GM23338 (cell line): ENCODE results near the gene CACUL1. TPM values are rescaled to one million over a fixed set of nuclear protein-coding genes. Genes with fewer than 3 reads are reported as not detected.

Source experiments
- ATAC-seq: fragments of 200-7000 bp; cut with Tn5 transposase; 3 replicates; pipeline ENCODE4 v1.9.1; 2020
- DNase-seq: peaks from one replicate; pipeline ENCODE4 v3.0.0-alpha.2; 2015; ENCODE audit warnings: low spot score
- H2AFZ ChIP-seq: fragments of 200-600 bp; sonication (generic); 2 replicates; pipeline ENCODE4 v1.8.0; 2016; ENCODE audit warnings: antibody characterized with exemption, mild to moderate bottlenecking, moderate library complexity
- H3F3A ChIP-seq: fragments of 200-600 bp; sonication (generic); replicated peaks from 2 replicates; pipeline ENCODE4 v1.8.0; 2017; ENCODE audit warnings: antibody characterized with exemption, mixed run types, low read depth
- H3K27ac ChIP-seq: fragments of 200-600 bp; sonication (generic); 2 replicates; pipeline ENCODE4 v1.6.1; 2016; ENCODE audit warnings: low read depth
- H3K27me3 ChIP-seq: fragments of 200-600 bp; sonication (generic); 2 replicates; pipeline ENCODE4 v1.8.0; 2016; ENCODE audit warnings: mild to moderate bottlenecking, mixed run types, moderate library complexity; ENCODE audit not compliant: insufficient read depth
- H3K36me3 ChIP-seq: fragments of 200-600 bp; sonication (generic); 2 replicates; pipeline ENCODE4 v1.8.0; 2016; ENCODE audit warnings: mild to moderate bottlenecking; ENCODE audit not compliant: insufficient read depth
- H3K4me1 ChIP-seq: fragments of 200-600 bp; sonication (generic); 2 replicates; pipeline ENCODE4 v1.8.0; 2016; ENCODE audit warnings: mild to moderate bottlenecking, moderate library complexity; ENCODE audit not compliant: insufficient read depth
- H3K4me2 ChIP-seq: fragments of 200-600 bp; sonication (generic); 2 replicates; pipeline ENCODE4 v1.7.1; 2017; ENCODE audit warnings: mixed run types
- H3K4me3 ChIP-seq: fragments of 200-600 bp; sonication (generic); 2 replicates; pipeline ENCODE4 v1.6.1; 2016; ENCODE audit warnings: mixed run types
- H3K79me2 ChIP-seq: fragments of 200-600 bp; sonication (generic); replicated peaks from 2 replicates; pipeline ENCODE4 v1.8.0; 2017; ENCODE audit warnings: mild to moderate bottlenecking; ENCODE audit not compliant: insufficient read depth
- H3K9me2 ChIP-seq: fragments of 200-600 bp; sonication (generic); 2 replicates; pipeline ENCODE4 v1.8.0; 2017; ENCODE audit not compliant: insufficient read depth
- H4K20me1 ChIP-seq: fragments of 200-600 bp; sonication (generic); replicated peaks from 2 replicates; pipeline ENCODE4 v1.8.0; 2017; ENCODE audit warnings: mild to moderate bottlenecking; ENCODE audit not compliant: insufficient read depth
- H3K27ac Mint-ChIP-seq: 2 replicates; pipeline ENCODE4 v1.8.0; 2020; ENCODE audit warnings: inconsistent platforms, mild to moderate bottlenecking, moderate library complexity, mixed read lengths
- H3K27me3 Mint-ChIP-seq: 3 replicates; pipeline ENCODE4 v1.8.0; 2022; ENCODE audit warnings: low read depth, mild to moderate bottlenecking, moderate library complexity, mixed read lengths, inconsistent platforms; ENCODE audit not compliant: insufficient read depth, poor library complexity
- H3K36me3 Mint-ChIP-seq: 3 replicates; pipeline ENCODE4 v1.8.0; 2021; ENCODE audit warnings: low read depth, mild to moderate bottlenecking, inconsistent platforms, moderate library complexity, mixed read lengths
- H3K4me1 Mint-ChIP-seq: 3 replicates; pipeline ENCODE4 v1.8.0; 2020; ENCODE audit warnings: mild to moderate bottlenecking, inconsistent platforms, mixed read lengths
- H3K4me3 Mint-ChIP-seq: 3 replicates; pipeline ENCODE4 v1.8.0; 2021; ENCODE audit warnings: moderate library complexity, mild to moderate bottlenecking, inconsistent platforms, mixed read lengths
- H3K9me3 Mint-ChIP-seq: 3 replicates; pipeline ENCODE4 v1.8.0; 2020; ENCODE audit warnings: moderate library complexity, mild to moderate bottlenecking, inconsistent platforms, mixed read lengths
- CREB1 ChIP-seq: fragments of 250-450 bp; sonication (Bioruptor Pico); IDR thresholded peaks from 2 replicates; pipeline ENCODE4 v1.5.0; 2020; ENCODE audit warnings: low read depth, mild to moderate bottlenecking, moderate library complexity
- EZH2 ChIP-seq: fragments of 200-600 bp; sonication (generic); IDR thresholded peaks from one replicate; pipeline ENCODE4 v1.8.0; 2017; ENCODE audit warnings: antibody characterized with exemption, mild to moderate bottlenecking, low read depth; ENCODE audit not compliant: unreplicated experiment
- EZH2phosphoT487 ChIP-seq: fragments of 200-600 bp; sonication (generic); IDR thresholded peaks from one replicate; pipeline ENCODE4 v1.8.1; 2018; ENCODE audit warnings: antibody characterized with exemption; ENCODE audit not compliant: unreplicated experiment
- NANOG ChIP-seq: IDR thresholded peaks from 2 replicates; pipeline ENCODE4 v1.6.1; 2016; ENCODE audit warnings: antibody characterized with exemption, borderline replicate concordance
- POLR2AphosphoS5 ChIP-seq: IDR thresholded peaks from 2 replicates; pipeline ENCODE4 v1.6.1; 2016; ENCODE audit warnings: antibody characterized with exemption, low read depth
- STAT1 ChIP-seq: IDR thresholded peaks from one replicate; pipeline ENCODE4 v1.6.1; 2016; ENCODE audit warnings: antibody characterized with exemption; ENCODE audit not compliant: unreplicated experiment
- ZNF462 ChIP-seq: fragments of 250-450 bp; sonication (Bioruptor Pico); IDR thresholded peaks from 2 replicates; pipeline ENCODE4 v1.5.0; 2020; ENCODE audit warnings: mild to moderate bottlenecking, moderate library complexity
- polyA plus RNA-seq: library from polyadenylated mRNA; unstranded; fragments of >200 nt; fragmentation: Nextera tagmentation; extraction: Ambion mirVana; gene quantifications from 2 replicates; pipeline ENCODE4 v1.2.1, GENCODE V29; 2016
- total RNA-seq: library from RNA; depleted of rRNA; stranded (reverse); fragments of >200 nt; shearing (Covaris generic); gene quantifications from 2 replicates; pipeline ENCODE4 v1.2.3, GENCODE V29; 2014

CACUL1 gene
- total and polyA plus RNA-seq, 2 experiments from 2014 or later, result 46.4 to 59.4 TPM

- H3K4me2 ChIP-seq, result no peak overlapping the region
- no peaks in the 10 kb centered on the region for H3K9me3 Mint-ChIP-seq
- peaks cover 35% of the 10 kb centered on the region for H3K4me1 Mint-ChIP-seq
- DNase-seq (peak; percentile 26), ATAC-seq (no peak)
- peaks cover 100% of the 10 kb centered on the region for H3K79me2 ChIP-seq
- no peaks in the 10 kb centered on the region for H3F3A ChIP-seq
- H3K27me3 ChIP-seq, result no peaks in the 10 kb centered on the region
- H3K4me3 Mint-ChIP-seq, result no peak overlapping the region
- H3K27ac ChIP-seq, result no peak overlapping the region
- TF ChIP-seq ZNF462 (CRISPR knock-in tag) (no peak), POLR2AphosphoS5 (no peak), EZH2phosphoT487 (no peak), CREB1 (CRISPR knock-in tag) (no peak)
- H3K9me2 ChIP-seq, result no peaks in the 10 kb centered on the region
- peaks cover 14% of the 10 kb centered on the region for H3K36me3 Mint-ChIP-seq
- H3K4me3 ChIP-seq, result no peak overlapping the region
- H4K20me1 ChIP-seq, result peaks cover 66% of the 10 kb centered on the region
- H3K4me1 ChIP-seq, result peaks cover 15% of the 10 kb centered on the region
- no peaks in the 10 kb centered on the region for H3K36me3 ChIP-seq
- H3K27ac Mint-ChIP-seq, result no peak overlapping the region
- H2AFZ ChIP-seq, result no peak overlapping the region
- no peaks in the 10 kb centered on the region for H3K27me3 Mint-ChIP-seq
These were observed 6.7 kb downstream of the CACUL1 start for GRCh38 chr10:118748041-118748440.

- Histone ChIP-seq H3K79me2 (peaks cover 100% of the 10 kb centered on the region), H3F3A (no peaks in the 10 kb centered on the region), H3K4me3 (no peak overlapping the region), H3K4me1 (peaks cover 14% of the 10 kb centered on the region), H4K20me1 (peaks cover 72% of the 10 kb centered on the region), H3K4me2 (no peak overlapping the region), H3K36me3 (no peaks in the 10 kb centered on the region), H3K27me3 (no peaks in the 10 kb centered on the region), H3K27ac (no peak overlapping the region), H3K9me2 (no peaks in the 10 kb centered on the region), H2AFZ (no peak overlapping the region)
- peaks cover 2% of the 10 kb centered on the region for H3K27me3 Mint-ChIP-seq
- ATAC-seq (no peak), DNase-seq (no peak)
- no peaks in the 10 kb centered on the region for H3K9me3 Mint-ChIP-seq
- H3K4me3 Mint-ChIP-seq, result no peak overlapping the region
- H3K36me3 Mint-ChIP-seq, result peaks cover 14% of the 10 kb centered on the region
- H3K4me1 Mint-ChIP-seq, result peaks cover 43% of the 10 kb centered on the region
- H3K27ac Mint-ChIP-seq, result no peak overlapping the region
- TF ChIP-seq EZH2 (no peak), NANOG (no peak), POLR2AphosphoS5 (no peak), ZNF462 (CRISPR knock-in tag) (no peak), STAT1 (no peak)
These were observed 8.5 kb downstream of the CACUL1 start for GRCh38 chr10:118746246-118746645.
